HK-2 (cell line): Measurements from ENCODE around the gene KCNK16.

Source experiments
- DNase-seq: peaks from one replicate; pipeline ENCODE4 v3.0.0-alpha.2; 2018; ENCODE audit not compliant: unreplicated experiment

Gene KCNK16

DNA sequence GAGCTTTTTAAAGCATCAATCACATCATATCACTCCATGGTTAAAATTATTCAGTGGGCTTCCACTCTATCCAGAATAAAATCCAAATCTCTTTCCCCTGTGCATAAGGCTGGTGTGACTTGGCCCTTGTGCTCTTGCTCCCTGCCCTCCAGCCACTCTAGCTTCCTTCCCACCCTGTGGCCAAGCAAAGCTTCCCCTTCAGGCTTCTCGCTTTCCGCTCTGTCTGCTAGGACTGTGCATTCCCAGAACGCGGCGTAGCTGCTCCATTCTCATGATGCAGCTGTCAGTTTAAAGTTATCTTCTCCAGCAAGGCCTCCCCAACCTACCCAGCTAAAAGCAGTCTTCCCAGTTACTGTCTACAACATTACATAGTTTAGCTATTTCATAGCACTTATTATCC lies 19.4 kb upstream of the KCNK16 start:
- no peak for DNase-seq

DNA sequence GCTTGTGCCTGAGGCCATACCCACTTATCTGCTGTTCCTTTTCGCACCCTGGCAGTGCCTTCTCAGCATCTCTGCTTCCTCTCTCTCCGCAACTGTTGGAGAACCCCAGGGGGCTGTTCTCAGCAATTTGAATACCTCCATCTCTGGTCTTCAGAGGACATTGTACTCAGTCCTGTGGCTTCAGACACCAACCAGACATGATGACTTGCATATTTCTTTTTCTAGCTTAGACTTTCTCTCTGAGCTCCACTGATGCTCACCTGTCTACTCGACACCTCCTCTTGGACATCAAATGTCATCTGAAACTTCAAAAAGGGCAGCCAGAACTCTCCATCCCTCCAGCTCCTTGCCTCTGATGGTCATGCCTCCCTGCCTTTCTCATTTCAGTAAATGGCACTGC lies 18.9 kb upstream of the KCNK16 start:
- no peak for DNase-seq

GRCh38 chr6:39339868-39340550 lies 17.5 kb upstream of the KCNK16 start:
- DNase-seq, result no peak

DNA sequence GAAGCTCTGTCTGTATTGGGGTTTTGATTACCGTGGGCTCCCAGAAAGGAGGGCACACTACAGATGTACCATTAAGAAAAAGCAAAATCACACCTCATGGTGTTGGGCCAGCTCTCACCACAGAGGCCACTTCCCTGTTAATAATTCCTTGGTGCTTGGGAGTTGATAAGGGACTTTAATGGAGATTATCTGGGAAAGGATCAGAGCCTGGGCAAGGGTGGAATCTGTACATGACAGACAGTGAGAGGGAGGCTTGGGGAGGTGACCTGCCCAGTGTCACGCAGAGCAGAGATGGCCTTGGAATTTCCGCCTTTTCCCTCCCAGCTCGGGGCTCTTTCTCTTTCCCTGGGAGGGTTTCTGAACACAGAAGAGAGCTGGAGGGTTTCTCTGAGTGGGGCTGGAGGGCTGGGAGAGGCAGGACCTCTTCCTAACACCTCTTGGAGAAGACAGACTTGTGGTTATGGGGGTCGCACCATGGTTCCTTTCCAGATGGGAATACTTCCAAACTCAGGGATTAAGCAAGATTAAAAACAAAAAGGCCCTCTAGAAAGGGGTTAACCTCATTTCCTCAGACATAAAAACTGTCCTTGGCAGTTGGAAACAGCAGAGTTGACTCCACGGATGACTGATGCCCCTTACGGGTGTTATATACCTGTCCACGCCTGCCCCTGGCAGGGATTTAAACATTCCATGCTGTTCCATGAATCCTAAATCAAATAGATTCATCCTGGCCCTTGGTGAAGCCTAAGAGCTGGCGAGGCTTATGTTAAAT lies 16.8 kb upstream of the KCNK16 start:
- DNase-seq, result no peak

DNA sequence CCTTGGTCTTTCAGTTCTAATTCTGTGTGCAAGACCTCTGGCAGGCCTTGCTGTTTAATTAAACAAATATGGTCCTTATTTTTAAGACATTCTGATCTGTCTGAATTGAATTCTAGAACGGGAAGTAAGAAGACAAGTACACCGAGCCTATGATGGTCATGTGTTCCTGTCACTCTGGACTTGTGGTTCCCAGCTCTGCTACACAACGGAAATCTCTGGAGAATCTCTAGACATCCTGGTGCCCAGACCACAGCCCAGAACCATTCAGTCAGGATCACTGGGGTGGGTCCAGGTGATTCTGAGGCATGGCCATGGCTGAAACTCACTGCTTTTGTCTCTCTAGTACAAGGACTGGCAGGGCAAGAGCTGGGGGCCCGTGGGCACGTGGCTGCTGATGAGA lies 15.9 kb upstream of the KCNK16 start:
- no peak for DNase-seq

- no peak for DNase-seq
Observed at GRCh38 chr6:39335780-39336545, 13.5 kb upstream of the KCNK16 start.

GRCh38 chr6:39333644-39334438 lies 11.3 kb upstream of the KCNK16 start:
- no peak for DNase-seq

DNA sequence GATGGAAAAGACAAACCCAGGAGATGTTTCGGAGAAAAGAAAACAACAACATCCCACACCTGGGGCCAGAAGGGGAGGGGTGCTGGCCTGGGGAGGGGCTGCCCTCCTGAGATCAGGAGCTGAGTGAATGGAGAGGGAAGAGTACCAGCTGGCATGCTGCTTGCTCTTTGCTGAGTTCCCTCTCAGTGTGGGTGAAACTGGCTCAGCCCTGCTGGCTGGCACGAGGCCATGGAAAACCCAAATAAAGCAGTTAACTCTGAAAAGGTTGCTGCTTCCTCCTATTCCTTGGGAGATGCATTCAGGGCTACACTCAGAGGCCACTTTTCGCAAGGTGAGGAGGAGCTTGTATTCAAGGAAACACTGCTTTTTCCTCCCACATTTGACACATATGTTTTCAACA lies 8.0 kb upstream of the KCNK16 start:
- DNase-seq, result no peak

DNA sequence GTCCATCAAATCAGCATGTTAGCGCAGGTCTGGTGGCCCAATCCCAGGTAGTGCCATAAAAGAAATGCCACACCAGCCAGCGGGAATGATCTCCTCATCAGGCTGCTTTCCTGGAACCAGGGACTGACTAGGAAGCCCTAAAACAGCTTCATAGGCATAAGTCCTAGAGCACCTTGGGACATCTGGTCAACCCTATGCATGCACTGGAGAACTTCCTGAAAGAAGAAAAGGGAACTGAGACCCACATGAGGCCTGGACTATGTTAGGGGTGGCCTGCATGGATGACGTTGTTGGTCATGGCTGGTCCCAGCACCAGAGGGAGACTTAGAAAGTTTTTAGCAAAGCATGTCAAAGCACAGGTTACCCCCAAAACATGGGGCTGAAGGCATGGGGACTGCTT lies 7.6 kb upstream of the KCNK16 start:
- no peak for DNase-seq

DNA sequence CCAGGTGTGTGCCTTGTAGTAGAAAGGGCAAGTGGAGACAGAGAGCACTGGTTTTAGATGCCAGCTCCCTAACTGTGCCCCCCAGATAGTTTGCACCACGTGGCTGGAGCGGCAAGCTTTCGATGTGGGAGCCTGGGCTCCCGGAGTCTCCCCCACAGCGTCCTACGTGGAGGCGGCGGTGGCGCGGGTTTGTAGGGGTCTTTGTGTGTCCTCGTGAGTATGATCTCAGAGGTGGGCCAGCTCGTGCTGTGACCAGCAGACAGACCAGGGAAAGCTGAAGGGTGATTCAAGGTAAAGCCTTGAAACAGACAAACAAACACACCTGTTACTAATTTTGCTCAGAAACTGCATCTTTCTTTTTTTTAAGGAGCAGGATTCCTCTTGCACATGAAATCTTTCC lies 5.6 kb upstream of the KCNK16 start:
- no peak for DNase-seq

DNA sequence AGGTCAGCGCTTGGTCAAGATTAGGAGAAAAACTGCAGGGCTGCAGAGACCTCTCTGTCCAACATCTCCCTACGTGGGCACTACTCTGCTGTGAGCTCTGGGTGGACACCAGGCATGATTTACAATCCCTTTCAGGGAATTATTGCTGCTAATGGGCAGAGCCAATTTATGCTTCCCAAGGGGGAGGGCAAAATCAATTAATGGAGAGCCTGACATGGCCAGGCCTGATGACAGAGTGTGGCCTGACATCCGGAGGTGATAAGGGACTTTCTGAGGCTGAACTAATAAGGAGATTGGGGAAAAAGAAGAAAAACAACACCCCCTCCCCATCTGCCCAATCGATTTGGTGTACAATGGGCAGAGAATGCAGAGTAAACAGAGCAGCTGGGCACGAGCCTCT lies 5.0 kb upstream of the KCNK16 start:
- no peak for DNase-seq

- no peak for DNase-seq
Observed at GRCh38 chr6:39321761-39322160, 741 bp downstream of the KCNK16 start.

DNA sequence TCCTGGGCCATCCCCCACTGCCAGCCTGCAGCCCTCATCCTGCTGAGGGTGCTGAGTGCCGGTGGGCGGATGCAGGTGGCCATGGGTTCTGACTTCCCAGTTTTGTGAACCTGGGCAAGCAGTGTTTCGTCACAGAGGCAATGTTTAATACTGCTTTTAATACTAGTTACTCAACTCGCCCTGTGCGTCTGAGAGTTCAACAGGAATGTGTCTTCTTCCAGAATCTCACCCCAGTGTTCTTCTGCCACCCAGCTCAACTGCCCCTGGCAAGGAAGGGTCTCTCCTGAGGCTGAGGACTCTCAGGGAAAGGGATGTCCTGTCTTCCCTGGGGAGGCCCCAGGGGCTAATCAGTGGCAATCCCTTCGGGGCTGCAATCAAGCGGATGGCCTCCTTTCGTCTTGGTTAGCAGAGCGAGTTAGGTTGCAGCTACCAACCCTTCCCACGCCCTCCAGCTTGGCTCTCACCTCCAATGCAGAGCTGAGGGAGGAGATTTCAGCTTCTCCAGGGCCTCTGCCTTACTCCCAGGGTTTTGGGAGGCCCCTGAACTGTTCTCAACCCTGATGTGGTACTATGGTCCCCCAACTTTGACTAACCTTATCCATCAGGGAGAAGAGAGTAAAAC lies 2.0 kb downstream of the KCNK16 start:
- DNase-seq, result no peak

DNA sequence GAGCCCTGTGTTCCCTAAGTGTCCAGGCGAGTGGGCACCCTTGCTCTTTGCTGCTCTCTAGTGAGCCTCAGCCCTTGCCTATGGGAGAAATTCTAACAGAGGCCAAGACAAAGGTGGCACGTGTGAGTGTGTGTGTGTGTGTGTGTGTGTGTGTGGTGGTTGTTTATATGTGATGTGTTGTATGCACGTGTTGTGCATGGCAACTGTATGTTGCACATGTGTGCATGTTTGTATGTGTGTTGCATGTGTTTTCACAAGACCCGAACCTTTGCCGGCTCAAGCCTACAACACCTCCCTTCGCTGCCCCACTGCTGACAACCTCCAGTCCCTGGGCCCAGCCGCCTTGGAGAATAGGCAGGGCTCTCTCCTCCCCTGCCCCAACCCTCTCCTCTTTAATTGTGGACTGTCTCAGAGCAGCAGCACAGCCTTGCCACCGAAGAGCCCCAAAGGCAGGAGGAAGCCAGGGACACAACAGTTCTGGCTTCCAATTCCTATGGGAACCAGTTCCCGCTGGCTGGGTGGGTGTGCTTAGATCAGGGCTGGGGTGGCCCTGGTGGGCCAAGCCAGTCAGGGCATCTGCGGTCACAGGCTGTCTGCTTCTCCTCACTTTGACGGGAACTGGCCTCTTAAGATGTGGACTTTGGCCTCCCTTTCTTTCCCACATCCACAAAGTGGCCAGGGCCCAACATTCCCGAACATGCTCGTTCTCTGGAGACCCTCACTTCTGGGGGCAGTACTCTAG lies 2.7 kb downstream of the KCNK16 start:
- DNase-seq, result no peak

DNA sequence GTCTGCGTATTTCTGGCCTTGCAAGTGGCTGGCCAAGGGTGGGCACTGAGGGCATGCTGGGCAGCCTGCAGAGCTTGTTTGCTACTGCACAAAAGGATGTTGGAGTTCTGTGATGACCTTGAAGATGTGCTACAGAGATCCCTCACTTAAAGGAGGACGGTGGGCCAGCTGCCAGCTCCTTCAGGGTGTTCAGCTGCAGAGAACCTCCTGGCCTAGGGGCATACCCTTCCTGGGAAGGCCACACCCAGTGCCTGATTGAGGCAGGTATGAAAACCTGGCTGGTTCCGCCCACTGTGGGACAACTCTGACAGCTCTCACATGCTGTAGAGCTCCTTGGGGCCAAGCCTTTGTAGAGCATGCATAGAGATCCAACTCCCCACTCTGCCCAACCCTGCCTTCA lies 5.2 kb downstream of the KCNK16 start:
- DNase-seq, result no peak

DNA sequence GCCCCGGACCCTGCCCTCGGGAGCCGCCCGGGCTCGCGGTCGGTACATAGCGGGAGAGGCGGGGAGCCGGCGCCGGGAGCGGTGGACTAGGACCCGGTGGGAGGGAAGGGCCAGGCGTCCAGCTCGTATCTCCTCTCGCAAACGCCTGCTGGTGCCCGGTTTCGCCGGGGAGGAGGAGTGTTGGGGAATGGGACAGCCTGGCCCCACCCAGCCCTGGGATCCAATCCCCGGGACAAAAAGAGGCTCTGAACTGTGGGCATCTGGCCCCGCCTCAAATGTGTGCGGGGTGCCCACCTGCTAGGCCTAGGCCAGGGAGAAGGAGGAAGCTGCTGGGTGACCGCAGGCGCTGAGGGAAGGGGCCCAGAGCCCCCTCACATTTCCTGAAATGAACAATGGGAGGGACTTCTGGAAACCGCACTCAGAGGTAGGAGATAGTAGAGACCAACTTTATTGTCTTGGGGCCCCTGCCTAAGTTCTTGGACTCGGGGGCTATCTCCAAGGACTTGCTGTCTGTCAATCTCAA lies 8.2 kb downstream of the KCNK16 start, which contains the start of gene KCNK17:
KCNK17 (minus strand) TSS at position 147 of the 523 bp plus-strand sequence; CDS start at position 48, 99 bp downstream.
- no peak for DNase-seq

DNA sequence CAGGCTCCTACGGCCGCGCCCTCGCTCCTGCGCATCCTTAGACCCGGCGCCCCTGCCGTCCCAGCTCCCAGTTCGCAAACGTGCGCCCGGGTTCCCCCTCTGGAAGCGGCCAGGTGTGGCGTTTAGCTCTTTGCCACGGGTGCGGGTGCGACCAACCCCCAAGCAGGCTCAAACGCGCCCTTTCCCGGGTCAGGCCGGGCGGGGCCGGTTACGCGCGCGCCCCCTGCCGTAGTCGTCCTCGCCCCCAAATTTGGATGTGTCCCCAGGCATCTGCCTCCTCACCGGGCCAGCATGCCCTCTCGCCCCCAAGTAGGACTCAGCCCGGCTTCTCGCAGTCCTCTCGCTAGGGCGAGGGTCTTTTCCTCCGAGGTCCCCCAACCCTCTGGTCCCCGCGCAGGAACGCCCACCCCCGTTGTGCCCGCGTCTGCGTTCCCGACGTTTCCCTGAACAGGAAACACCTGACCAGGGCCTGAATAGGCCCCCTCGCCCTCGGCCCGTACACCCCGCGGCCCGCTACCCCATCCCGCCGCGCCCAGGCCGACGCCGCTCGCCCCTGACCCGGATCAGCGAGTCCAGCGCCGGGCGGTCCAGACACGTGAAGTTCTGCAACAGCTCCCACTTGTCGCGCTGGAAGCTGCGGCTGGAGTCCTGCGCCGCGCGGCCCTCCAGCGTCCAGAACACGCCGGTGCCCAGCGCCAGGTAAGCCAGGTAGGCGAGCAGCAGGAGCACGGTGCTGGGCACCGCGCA lies 8.8 kb downstream of the KCNK16 start:
- no peak for DNase-seq

DNA sequence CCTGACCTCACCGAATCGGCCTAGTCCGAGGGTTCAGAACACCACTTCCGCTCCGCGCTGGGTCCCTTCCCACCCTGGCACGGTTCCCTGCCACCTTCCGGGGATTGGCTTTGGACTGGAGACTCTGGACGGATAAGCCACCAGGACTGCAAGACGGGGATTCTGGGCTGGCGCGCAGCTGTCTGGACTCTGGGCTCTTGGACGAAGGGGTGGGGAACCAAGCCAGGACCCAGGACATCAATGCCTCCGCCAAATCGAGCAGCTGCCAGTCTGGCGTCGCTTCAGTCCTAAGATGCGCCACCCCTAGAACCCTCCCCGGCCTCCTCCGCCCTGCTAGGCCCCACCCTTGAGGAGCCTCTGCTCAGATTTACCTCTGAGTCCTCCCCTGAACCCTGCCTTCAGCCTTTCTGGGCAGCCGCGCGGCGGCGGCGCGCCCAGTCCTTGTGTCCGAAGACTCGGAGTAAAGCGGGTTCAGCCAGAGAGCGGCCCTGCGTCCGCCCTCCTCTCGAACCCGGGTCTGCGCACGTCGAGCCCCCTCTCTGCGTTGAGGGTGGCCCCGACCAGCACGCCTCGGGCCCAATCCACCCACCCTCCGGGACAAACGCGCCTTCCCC lies 9.5 kb downstream of the KCNK16 start:
- DNase-seq, result no peak

GRCh38 chr6:39310542-39310941 lies 12.0 kb downstream of the KCNK16 start:
- no peak for DNase-seq
